Psoas muscle (tissue), 8 donors: ENCODE data around the gene NOD1. TPM values are rescaled to one million over a fixed set of nuclear protein-coding genes. Genes with fewer than 3 reads are reported as not detected.

Source experiments
- ATAC-seq, 4 donors: fragments of 200-7000 bp; cut with Tn5 transposase; one replicate each; pipeline ENCODE4 v1.9.1; 2020; ENCODE audit warnings: moderate library complexity in 3 of 4, mild to moderate bottlenecking in 2 of 4
- DNase-seq, 2 donors: peaks; one replicate each; pipeline ENCODE4 v3.0.0-alpha.2; 2020
- H3K27ac ChIP-seq: fragments of 200-600 bp; one replicate; pipeline ENCODE4 v1.8.0; 2022
- H3K27me3 ChIP-seq, 3 donors: fragments of 200-600 bp in 1 of 3; one replicate each; pipeline versions ENCODE4 v1.6.1 to v1.8.0; 2013 to 2022; ENCODE audit warnings: low read length in 2 of 3, mild to moderate bottlenecking in 2 of 3, moderate library complexity in 1 of 3; ENCODE audit not compliant: insufficient read depth in 3 of 3
- H3K36me3 ChIP-seq, 2 donors: fragments of 200-600 bp in 1 of 2; one replicate each; pipeline versions ENCODE4 v1.6.1 to v1.8.0; 2013 to 2022; ENCODE audit warnings: low read depth in 1 of 2, mild to moderate bottlenecking in 1 of 2, moderate library complexity in 1 of 2; ENCODE audit not compliant: insufficient read depth in 1 of 2
- H3K4me1 ChIP-seq: fragments of 200-600 bp; one replicate; pipeline ENCODE4 v1.8.0; 2022
- H3K4me3 ChIP-seq: fragments of 200-600 bp; one replicate; pipeline ENCODE4 v1.8.0; 2022; ENCODE audit warnings: mild to moderate bottlenecking
- H3K9me3 ChIP-seq: fragments of 200-600 bp; one replicate; pipeline ENCODE4 v1.8.0; 2022
- CTCF ChIP-seq: fragments of 200-600 bp; IDR thresholded peaks from one replicate; pipeline ENCODE4 v1.8.0; 2022; ENCODE audit warnings: antibody characterized with exemption
- WGBS, 3 donors: extraction: QIAGEN DNeasy Blood & Tissue Kit; methylation state at CpG; one replicate each; pipeline versions ENCODE4 v1.1.6 to v1.1.7; 2013; 5-methylcytosine and 5-hydroxymethylcytosine counted together
- intact Hi-C, 2 donors: fragments of 100-400 bp; cut with DNase I; formaldehyde crosslinking; loops; one replicate each; pipeline versions ENCODE4 v1.11.0 to v1.14.2; 2022
- polyA plus RNA-seq, 3 donors: library from polyadenylated mRNA; stranded (reverse); fragments of 200-250 nt; gene quantifications; one replicate each; pipeline ENCODE4 v1.2.3, GENCODE V29; 2013
- total RNA-seq, 4 donors: library from RNA; stranded (reverse); fragmentation: NEBNext Ultra II Directional in 2 of 4; extraction: Animal tissue kit (Norgen Biotek cat#: 25700) in 2 of 4; gene quantifications; one replicate each; pipeline versions ENCODE4 v1.2.1 to v1.2.4, GENCODE V29; 2021 to 2023
- donor health status: healthy with polysubstance abuse.
- donor health status: DM: no; HTN: no; CAD: no; lungs with moderate emphysema.
- donor health status: Bipolar disorder and iron deficiency.
- donor health status: healthy.
- donor health status: DM: yes; HTN: yes; CAD: no.
- donor health status: DM: no; HTN: no; CAD: no.
- donor health status: DM: no; HTN: no; CAD: no.
- donor health status: DM: yes; HTN: yes; CAD: no.

The NOD1 gene
- total and polyA plus RNA-seq, 7 donors = 1.7 to 4.1 (median 2.6) TPM

DNA sequence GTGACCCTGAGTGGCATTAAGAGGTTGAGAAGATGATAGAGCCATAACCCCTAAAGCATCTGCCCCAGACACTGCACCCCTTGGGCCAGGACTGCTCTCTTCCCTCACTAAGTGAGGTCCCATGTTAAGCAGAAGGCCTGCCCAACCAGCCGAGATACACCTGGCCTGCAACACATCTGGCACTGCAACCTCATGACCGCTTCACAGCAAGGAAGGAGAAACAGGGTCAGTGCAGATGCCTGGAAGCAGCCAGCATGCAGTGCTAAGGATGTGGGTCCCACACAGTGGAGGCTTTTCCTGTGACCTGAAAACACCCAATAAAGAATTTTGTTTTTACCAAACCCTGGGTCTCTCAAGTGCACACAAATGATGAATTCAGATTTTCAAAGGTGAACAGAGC lies 7.4 kb downstream of the NOD1 start:
- Histone ChIP-seq H3K36me3 (no peaks in the 10 kb centered on the region), H3K4me3 (no peak overlapping the region), H3K9me3 (no peaks in the 10 kb centered on the region), H3K27ac (peak overlapping the region; percentile 53), H3K27me3 (no peaks in the 10 kb centered on the region), H3K4me1 (peaks cover 38% of the 10 kb centered on the region)
- intact Hi-C loops = no loop called here
- no peak for DNase-seq
- 61 to 68% (median 66%) methylated on average over 2 of the region's 2 CpGs for WGBS, 3 donors
- no peak for TF ChIP-seq CTCF
- no peak for ATAC-seq

DNA sequence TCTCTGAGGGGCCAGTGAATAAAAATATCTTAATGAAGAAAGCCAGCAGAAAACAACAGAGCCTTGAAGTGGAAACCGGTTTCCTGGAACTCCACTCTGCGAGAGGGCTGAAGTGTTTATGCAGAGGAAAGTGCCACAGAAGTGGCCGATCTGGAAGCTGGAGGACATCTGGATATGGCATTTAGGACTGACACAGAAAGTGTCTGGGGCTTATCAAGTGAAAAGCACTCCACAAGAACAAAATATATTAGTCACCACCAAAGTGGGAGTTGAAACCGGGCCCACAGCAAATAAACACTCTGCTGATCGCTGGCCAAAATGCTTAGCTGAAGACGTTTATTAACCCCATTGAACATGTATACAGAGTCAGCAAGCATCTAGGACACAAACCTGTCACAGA lies 7.8 kb downstream of the NOD1 start:
- Histone ChIP-seq H3K27me3 (no peaks in the 10 kb centered on the region), H3K4me3 (no peak overlapping the region), H3K27ac (peak overlapping the region; percentile 76), H3K4me1 (peaks cover 39% of the 10 kb centered on the region), H3K36me3 (no peaks in the 10 kb centered on the region), H3K9me3 (no peaks in the 10 kb centered on the region)
- WGBS, 3 donors = 27 to 32% (median 28%) methylated on average over 6 of the region's 6 CpGs
- DNase-seq (no peak), ATAC-seq (peak in 1 of 4 donors; percentile 22)
- intact Hi-C loops = no loop called here
- no peak for TF ChIP-seq CTCF

- Histone ChIP-seq H3K36me3 (no peaks in the 10 kb centered on the region), H3K4me1 (peaks cover 38% of the 10 kb centered on the region), H3K4me3 (peak overlapping the region; percentile 17), H3K27me3 (no peaks in the 10 kb centered on the region), H3K9me3 (no peaks in the 10 kb centered on the region), H3K27ac (peak overlapping the region; percentile 76)
- WGBS, 3 donors = 14 to 20% (median 16%) methylated on average over 14 of the region's 14 CpGs
- no peak for TF ChIP-seq CTCF
- intact Hi-C loops = no loop called here
- peak; percentile 87 to 94 (median 92) for ATAC-seq
- peak; percentile 55 to 66 for DNase-seq
Measured at GRCh38 chr7:30470163-30470770, 8.3 kb downstream of the NOD1 start.

GRCh38 chr7:30469303-30469702 lies 9.3 kb downstream of the NOD1 start:
- Histone ChIP-seq H3K36me3 (no peaks in the 10 kb centered on the region), H3K4me1 (peaks cover 35% of the 10 kb centered on the region), H3K27ac (peak overlapping the region; percentile 76), H3K4me3 (peak overlapping the region; percentile 17), H3K9me3 (no peaks in the 10 kb centered on the region), H3K27me3 (no peaks in the 10 kb centered on the region)
- TF ChIP-seq CTCF = peak; percentile 13
- 20 to 33% (median 23%) methylated on average over 5 of the region's 5 CpGs for WGBS, 3 donors
- intact Hi-C loops = no loop called here
- peak; percentile 70 to 79 for DNase-seq
- ATAC-seq = peak; percentile 45 to 71 (median 67)

DNA sequence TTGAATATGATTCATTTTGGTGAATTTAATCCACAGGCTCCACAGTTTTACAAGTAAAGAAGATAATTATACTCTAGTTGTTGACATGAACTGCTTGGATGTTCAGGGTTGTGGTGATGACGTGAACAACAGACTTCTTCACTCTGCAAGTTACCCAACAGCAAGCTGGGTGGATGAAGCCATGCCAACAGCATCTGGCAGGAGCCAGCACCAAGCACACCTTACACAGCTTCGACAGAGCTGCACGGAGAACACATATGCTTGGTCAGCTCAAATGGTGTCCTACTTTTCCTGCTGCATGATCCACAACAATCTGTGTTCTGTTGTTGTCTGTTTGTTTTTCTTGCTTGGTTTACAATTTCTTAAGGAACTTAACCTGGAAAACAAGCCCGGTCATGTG lies 9.8 kb downstream of the NOD1 start:
- Histone ChIP-seq H3K4me1 (peaks cover 38% of the 10 kb centered on the region), H3K36me3 (no peaks in the 10 kb centered on the region), H3K27me3 (no peaks in the 10 kb centered on the region), H3K27ac (peak overlapping the region; percentile 76), H3K9me3 (no peaks in the 10 kb centered on the region), H3K4me3 (peak overlapping the region; percentile 17)
- WGBS, 3 donors = 25 to 39% (median 38%) methylated on average over 4 of the region's 4 CpGs
- TF ChIP-seq CTCF = no peak
- DNase-seq (peak in 1 of 2 donors; percentile 33), ATAC-seq (peak in 2 of 4 donors; percentile 29 to 34)
- intact Hi-C loops = no loop called here
